PC-3 (cell line): ENCODE measurements around the gene GPATCH2L.

ENCODE experiments used
- CTCF ChIP-seq: fragments of 300-600 bp; sonication (generic); conservative IDR thresholded peaks from 2 replicates; pipeline ENCODE4 v1.5.1; 2017; ENCODE audit warnings: antibody characterized with exemption, low read depth, mild to moderate bottlenecking, low read length
- EZH2 ChIP-seq: fragments of 300-600 bp; sonication (generic); IDR thresholded peaks from one replicate; pipeline ENCODE4 v1.6.1; 2017; ENCODE audit warnings: antibody characterized with exemption, mild to moderate bottlenecking, low read length; ENCODE audit not compliant: unreplicated experiment
- EZH2phosphoT487 ChIP-seq: fragments of 300-600 bp; sonication (generic); IDR thresholded peaks from 2 replicates; pipeline ENCODE4 v1.6.1; 2018; ENCODE audit warnings: mild to moderate bottlenecking, antibody characterized with exemption, low read length, borderline replicate concordance

GRCh38 chr14:76109087-76109880 is 42.4 kb upstream of the GPATCH2L start:
- no peak for TF ChIP-seq CTCF
- TF ChIP-seq EZH2: no peak
- no peak for TF ChIP-seq EZH2phosphoT487
